ENCODE data around the gene NQO2. TPM values are rescaled to one million over a fixed set of nuclear protein-coding genes. Genes with fewer than 3 reads are reported as not detected.
"Not testable (repeated sequence)": the region's sequence is repeated elsewhere in the genome, so short reads cannot be mapped to it uniquely, and the experiment has no call there.

NQO2 gene
- total RNA-seq, 1 donor from 2014 or later, result 34.8 TPM

- intact Hi-C loops (cut with micrococcal nuclease); H3K27ac Mint-ChIP-seq: not testable (repeated sequence)
Observed at GRCh38 chr6:2972685-2973084, 27.0 kb upstream of the NQO2 start.

GRCh38 chr6:2973180-2973579, 26.5 kb upstream of the NQO2 start:
- H3K4me3 Mint-ChIP-seq; H3K36me3 Mint-ChIP-seq (ENCODE audit: low read depth); DNase-seq (ENCODE audit: low spot score); H3K27ac Mint-ChIP-seq; intact Hi-C loops (cut with micrococcal nuclease); H3K9me3 Mint-ChIP-seq: not testable (repeated sequence)
- Mint-ChIP-seq H3K27me3 (ENCODE audit: insufficient read depth) (peaks cover 43% of the 10 kb centered on the region), H3K4me1 (ENCODE audit: low read depth) (peaks cover 16% of the 10 kb centered on the region)

More at GRCh38 chr6:2972685-2973084, 27.0 kb upstream of the NQO2 start:
- not testable (repeated sequence) for DNase-seq (ENCODE audit: low spot score); H3K9me3 Mint-ChIP-seq; H3K36me3 Mint-ChIP-seq (ENCODE audit: low read depth)
- Mint-ChIP-seq H3K4me1 (ENCODE audit: low read depth) (peaks cover 16% of the 10 kb centered on the region), H3K27me3 (ENCODE audit: insufficient read depth) (peaks cover 42% of the 10 kb centered on the region), H3K4me3 (peak overlapping the region; percentile 45)

DNA sequence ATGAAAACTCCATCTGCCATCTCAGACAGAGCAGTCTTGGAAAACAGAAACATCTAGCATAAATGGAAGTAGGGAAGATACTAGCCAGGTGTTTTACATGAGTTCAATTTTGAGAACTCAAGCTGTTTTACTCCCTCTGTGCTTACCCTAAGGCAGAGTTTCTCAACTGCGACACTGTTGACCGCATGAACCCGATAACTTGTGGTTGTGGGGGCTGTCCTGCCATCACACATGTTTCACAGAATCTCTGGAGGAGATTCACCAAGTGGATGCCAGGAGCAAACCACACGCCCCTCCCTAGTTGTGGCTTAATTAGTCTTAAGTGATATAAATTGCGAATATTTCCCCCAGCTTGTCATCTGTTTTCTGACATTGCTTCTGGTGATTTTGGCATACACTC, 26.0 kb upstream of the NQO2 start:
- intact Hi-C loops (cut with micrococcal nuclease), result no loop called here
- Mint-ChIP-seq H3K27me3 (ENCODE audit: insufficient read depth) (peaks cover 43% of the 10 kb centered on the region), H3K4me3 (no peak overlapping the region), H3K36me3 (ENCODE audit: low read depth) (peaks cover 2% of the 10 kb centered on the region), H3K9me3 (peaks cover 5% of the 10 kb centered on the region), H3K4me1 (ENCODE audit: low read depth) (peaks cover 16% of the 10 kb centered on the region), H3K27ac (no peak overlapping the region)
- no peak for DNase-seq (ENCODE audit: low spot score)

DNA sequence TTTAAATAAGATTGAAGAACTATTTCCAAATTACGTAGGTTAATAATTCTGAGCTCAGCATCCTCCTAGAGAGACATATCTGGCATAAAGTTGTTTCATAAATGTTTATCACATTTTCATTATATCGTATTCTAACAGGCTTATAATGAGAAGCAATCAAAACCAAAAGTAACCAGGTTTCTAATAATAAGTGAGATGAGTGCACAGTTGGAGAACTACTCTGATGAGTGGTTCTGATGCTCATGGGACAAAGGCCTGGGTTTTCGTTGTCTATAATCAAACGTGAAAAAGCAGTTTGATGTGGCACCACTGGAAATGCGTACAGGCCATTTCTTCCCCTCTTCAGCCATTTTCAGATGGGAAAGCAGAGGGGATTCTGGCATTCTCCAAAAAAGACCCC, 23.6 kb upstream of the NQO2 start:
- Mint-ChIP-seq H3K9me3 (peaks cover 5% of the 10 kb centered on the region), H3K36me3 (ENCODE audit: low read depth) (no peaks in the 10 kb centered on the region), H3K4me3 (no peak overlapping the region), H3K4me1 (ENCODE audit: low read depth) (peaks cover 8% of the 10 kb centered on the region), H3K27ac (no peak overlapping the region), H3K27me3 (ENCODE audit: insufficient read depth) (peaks cover 41% of the 10 kb centered on the region)
- intact Hi-C loops (cut with micrococcal nuclease), result no loop called here
- DNase-seq (ENCODE audit: low spot score), result no peak

- Mint-ChIP-seq H3K36me3 (ENCODE audit: low read depth) (no peaks in the 10 kb centered on the region), H3K27me3 (ENCODE audit: insufficient read depth) (peaks cover 46% of the 10 kb centered on the region), H3K27ac (no peak overlapping the region), H3K9me3 (peaks cover 5% of the 10 kb centered on the region), H3K4me3 (no peak overlapping the region), H3K4me1 (ENCODE audit: low read depth) (peaks cover 8% of the 10 kb centered on the region)
- no peak for DNase-seq (ENCODE audit: low spot score)
- intact Hi-C loops (cut with micrococcal nuclease), result no loop called here
Observed at GRCh38 chr6:2976571-2977085, 23.1 kb upstream of the NQO2 start.

DNA sequence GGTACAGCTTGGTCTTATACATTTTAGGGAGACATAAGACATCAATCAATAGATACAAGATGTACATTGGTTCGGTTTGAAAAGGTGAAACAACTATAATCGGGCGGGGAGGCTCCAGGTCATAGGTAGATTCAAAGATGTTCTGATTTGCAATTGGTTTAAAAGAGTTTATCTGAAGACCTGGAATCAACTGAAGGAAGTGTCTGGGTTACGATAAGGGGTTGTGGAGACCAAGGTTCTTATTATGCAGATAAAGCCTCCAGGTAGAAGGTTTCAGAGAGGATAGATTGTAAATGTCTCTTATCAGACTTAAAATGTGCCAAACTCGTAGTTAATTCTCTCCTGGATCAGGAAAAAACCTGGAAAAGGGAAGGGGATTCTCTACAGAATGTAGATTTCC, 22.4 kb upstream of the NQO2 start:
- Mint-ChIP-seq H3K4me3 (no peak overlapping the region), H3K4me1 (ENCODE audit: low read depth) (peaks cover 2% of the 10 kb centered on the region), H3K27me3 (ENCODE audit: insufficient read depth) (peaks cover 44% of the 10 kb centered on the region), H3K9me3 (peaks cover 5% of the 10 kb centered on the region), H3K27ac (no peak overlapping the region), H3K36me3 (ENCODE audit: low read depth) (no peaks in the 10 kb centered on the region)
- no peak for DNase-seq (ENCODE audit: low spot score)
- intact Hi-C loops (cut with micrococcal nuclease), result no loop called here

DNA sequence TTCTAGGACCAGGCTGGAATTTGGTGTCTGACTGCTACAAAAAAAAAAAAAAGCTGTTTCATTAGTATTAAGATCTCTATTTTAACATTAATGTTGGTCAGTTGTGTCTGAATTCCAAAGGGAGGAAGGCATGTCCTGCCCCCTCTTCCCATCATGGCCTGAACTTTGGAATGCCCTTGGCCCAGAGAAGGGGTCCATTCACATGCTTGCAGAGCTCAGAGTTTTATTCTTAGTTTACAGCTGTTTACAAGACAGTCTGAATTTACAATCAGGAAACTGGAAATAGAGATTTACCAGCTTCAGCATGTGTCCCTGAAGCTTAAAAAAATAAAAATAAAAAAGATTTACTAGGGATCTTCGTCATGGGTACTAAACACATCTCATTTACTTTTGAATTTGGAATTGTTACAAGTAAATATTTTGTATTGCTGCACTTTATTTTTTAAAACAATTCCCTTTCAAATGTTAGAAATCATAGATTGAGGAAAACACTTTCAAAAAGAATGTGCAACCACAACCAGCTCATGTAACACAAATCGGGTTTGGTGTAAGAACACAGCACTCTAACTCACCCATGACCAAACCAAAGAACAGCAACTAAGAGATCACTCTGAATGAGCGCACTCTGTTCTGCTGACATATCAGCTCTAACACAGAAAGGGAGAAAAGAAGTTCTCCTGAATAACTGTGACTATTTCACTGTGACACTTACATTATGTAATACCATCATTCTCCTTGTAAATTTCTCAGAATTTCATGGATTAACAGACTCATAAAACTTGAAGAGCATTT, 21.7 kb upstream of the NQO2 start:
- Mint-ChIP-seq H3K4me3 (no peak overlapping the region), H3K27me3 (ENCODE audit: insufficient read depth) (peaks cover 42% of the 10 kb centered on the region), H3K27ac (no peak overlapping the region), H3K36me3 (ENCODE audit: low read depth) (no peaks in the 10 kb centered on the region), H3K4me1 (ENCODE audit: low read depth) (no peaks in the 10 kb centered on the region), H3K9me3 (peaks cover 5% of the 10 kb centered on the region)
- DNase-seq (ENCODE audit: low spot score), result no peak
- intact Hi-C loops (cut with micrococcal nuclease), result no loop called here

DNA sequence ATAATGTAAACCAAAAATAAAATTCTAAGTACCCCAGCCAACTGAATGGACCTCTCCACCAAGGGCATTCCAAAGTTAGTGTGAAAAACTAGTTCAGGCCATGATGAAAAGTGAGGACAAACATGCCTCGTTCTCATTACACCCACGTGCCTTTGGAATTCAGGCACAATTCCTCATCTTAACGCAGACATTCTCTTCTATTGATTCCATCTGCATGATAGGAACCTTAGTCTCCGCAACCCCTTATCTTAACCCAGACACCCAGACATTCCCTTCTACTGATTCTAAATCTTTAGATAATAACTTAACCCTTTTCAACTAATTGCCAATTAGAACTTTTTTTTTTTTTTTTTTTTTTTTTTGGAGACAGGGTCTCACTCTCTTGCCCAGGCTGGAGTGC, 20.8 kb upstream of the NQO2 start:
- intact Hi-C loops (cut with micrococcal nuclease), result no loop called here
- Mint-ChIP-seq H3K27me3 (ENCODE audit: insufficient read depth) (peaks cover 48% of the 10 kb centered on the region), H3K27ac (no peak overlapping the region), H3K4me3 (no peak overlapping the region), H3K9me3 (no peaks in the 10 kb centered on the region), H3K4me1 (ENCODE audit: low read depth) (no peaks in the 10 kb centered on the region), H3K36me3 (ENCODE audit: low read depth) (no peaks in the 10 kb centered on the region)
- DNase-seq (ENCODE audit: low spot score), result no peak

GRCh38 chr6:2979819-2980464, 19.8 kb upstream of the NQO2 start:
- no peak overlapping the region for H3K4me3 Mint-ChIP-seq
- no peaks in the 10 kb centered on the region for H3K4me1 Mint-ChIP-seq (ENCODE audit: low read depth)
- no peaks in the 10 kb centered on the region for H3K9me3 Mint-ChIP-seq
- H3K27ac Mint-ChIP-seq, result no peak overlapping the region
- peaks cover 40% of the 10 kb centered on the region for H3K27me3 Mint-ChIP-seq (ENCODE audit: insufficient read depth)
- no peaks in the 10 kb centered on the region for H3K36me3 Mint-ChIP-seq (ENCODE audit: low read depth)
- DNase-seq (ENCODE audit: low spot score), result no peak
- intact Hi-C loops (cut with micrococcal nuclease), result no loop called here

DNA sequence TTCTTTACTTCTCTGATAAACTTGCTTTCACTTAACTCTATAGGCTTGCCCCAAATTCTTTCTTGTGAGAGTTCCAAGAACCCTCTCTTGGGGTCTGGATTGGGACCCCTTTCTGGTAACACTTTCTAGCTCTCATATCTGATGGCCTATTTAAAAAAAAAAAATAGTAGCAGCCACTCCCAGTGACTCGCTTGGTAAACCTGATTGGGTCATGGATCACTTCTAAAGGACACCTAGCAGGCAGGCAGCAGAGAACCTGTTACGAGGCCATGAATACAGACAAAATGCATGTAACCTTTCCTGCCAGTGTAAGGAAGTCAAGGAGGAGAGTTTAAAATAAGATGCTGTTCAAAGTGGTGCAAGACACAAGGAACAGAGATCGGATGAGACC, 19.2 kb upstream of the NQO2 start:
- no peak for DNase-seq (ENCODE audit: low spot score)
- H3K36me3 Mint-ChIP-seq (ENCODE audit: low read depth), result no peaks in the 10 kb centered on the region
- H3K4me3 Mint-ChIP-seq, result no peak overlapping the region
- intact Hi-C loops (cut with micrococcal nuclease), result no loop called here
- H3K27me3 Mint-ChIP-seq (ENCODE audit: insufficient read depth), result peaks cover 40% of the 10 kb centered on the region
- H3K27ac Mint-ChIP-seq, result no peak overlapping the region
- H3K9me3 Mint-ChIP-seq, result no peaks in the 10 kb centered on the region
- no peaks in the 10 kb centered on the region for H3K4me1 Mint-ChIP-seq (ENCODE audit: low read depth)

DNA sequence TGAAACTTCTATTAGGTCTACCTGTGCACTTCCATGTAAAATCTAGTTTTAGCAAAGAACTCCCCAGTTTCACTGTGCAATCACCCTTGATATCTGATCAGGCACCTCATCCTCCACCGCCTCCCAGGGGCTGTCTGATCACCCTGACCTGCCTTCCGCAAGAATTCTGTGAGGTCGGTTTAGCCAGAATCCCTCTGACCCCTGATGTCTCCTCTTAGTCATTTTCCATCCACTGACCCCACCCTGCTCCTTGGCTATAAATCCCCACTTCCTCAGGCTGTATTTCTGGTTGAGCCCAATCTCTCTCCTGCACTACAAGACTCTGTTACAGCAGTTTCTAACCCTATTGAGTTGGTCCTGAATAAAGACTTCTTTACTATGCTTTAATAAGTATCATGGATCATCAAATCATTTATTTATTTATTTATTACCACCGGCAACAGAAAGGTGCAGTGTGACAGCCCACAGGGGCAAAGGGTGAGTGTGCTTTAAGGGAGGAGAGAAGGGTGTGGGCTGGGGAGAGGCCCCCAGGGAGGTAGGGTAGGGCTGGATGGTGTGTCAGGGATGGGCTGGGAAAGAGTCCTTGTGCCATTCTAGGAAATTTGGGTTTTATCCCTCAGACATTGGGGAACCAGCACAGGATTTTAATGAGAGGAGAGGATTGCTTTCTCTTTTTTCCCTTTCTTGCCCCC, 17.1 kb upstream of the NQO2 start:
- peaks cover 32% of the 10 kb centered on the region for H3K27me3 Mint-ChIP-seq (ENCODE audit: insufficient read depth)
- H3K9me3 Mint-ChIP-seq, result no peaks in the 10 kb centered on the region
- H3K4me1 Mint-ChIP-seq (ENCODE audit: low read depth), result peaks cover 6% of the 10 kb centered on the region
- intact Hi-C loops (cut with micrococcal nuclease), result no loop called here
- no peaks in the 10 kb centered on the region for H3K36me3 Mint-ChIP-seq (ENCODE audit: low read depth)
- no peak for DNase-seq (ENCODE audit: low spot score)
- H3K27ac Mint-ChIP-seq, result no peak overlapping the region
- H3K4me3 Mint-ChIP-seq, result no peak overlapping the region

- Mint-ChIP-seq H3K36me3 (ENCODE audit: low read depth) (no peaks in the 10 kb centered on the region), H3K4me3 (no peak overlapping the region), H3K27ac (no peak overlapping the region), H3K4me1 (ENCODE audit: low read depth) (peaks cover 17% of the 10 kb centered on the region), H3K9me3 (no peaks in the 10 kb centered on the region), H3K27me3 (ENCODE audit: insufficient read depth) (peaks cover 28% of the 10 kb centered on the region)
- intact Hi-C loops (cut with micrococcal nuclease), result no loop called here
- DNase-seq (ENCODE audit: low spot score), result no peak
Observed at GRCh38 chr6:2984738-2985406, 14.8 kb upstream of the NQO2 start.

All from activated T-helper 1 cell treated with anti-CD3 and anti-CD28 coated beads, Interleukin-12 subunit alpha, Interleukin-12 subunit beta, Interleukin-2, Interleukin-4 antibody, amounts not matched to agents 30 ng/mL and 10 ng/mL and 1 ng/mL, durations not matched to agents 14 hours and 24 hours and 36 hours (primary cell).